ENCODE results near the gene ARHGAP18.

- TF ChIP-seq ZNF274 (IDR thresholded peaks at IDR 0.05; ENCODE audit: insufficient read depth, insufficient read length) (no peak), RFX5 (IDR thresholded peaks at IDR 0.05; ENCODE audit: low read depth, low read length) (no peak), RCOR1 (conservative IDR thresholded peaks at IDR 0.05; ENCODE audit: low read depth, low read length) (no peak), POLR2AphosphoS5 (IDR thresholded peaks at IDR 0.05; ENCODE audit: low read length) (no peak), ELK1 (IDR thresholded peaks at IDR 0.05; ENCODE audit: low read depth, low read length) (no peak), CEBPB (IDR thresholded peaks at IDR 0.05; ENCODE audit: borderline replicate concordance in 1 of 2, low read depth in 2 of 2, low read length in 2 of 2) (no peak), CREB1 (IDR thresholded peaks at IDR 0.05; ENCODE audit: low read depth) (no peak), BRCA1 (IDR thresholded peaks at IDR 0.05; ENCODE audit: low read depth, low read length) (no peak)
These were observed 151.7 kb downstream of the ARHGAP18 start for GRCh38 chr6:129558248-129558647.

All from GM12878 (cell line).